Daoy (cell line): ENCODE measurements around the gene TMEM244. TPM values are rescaled to one million over a fixed set of nuclear protein-coding genes. Genes with fewer than 3 reads are reported as not detected.
A peak's percentile ranks its signal among the peaks of the same experiment; 100 is the strongest.
"Not testable (repeated sequence)": the region's sequence is repeated elsewhere in the genome, so short reads cannot be mapped to it uniquely, and the experiment has no call there.

Source experiments
- DNase-seq: peaks from one replicate; pipeline ENCODE4 v3.0.0-alpha.2; 2015; ENCODE audit warnings: low read depth
- total RNA-seq: library from RNA; depleted of rRNA; stranded (reverse); fragments of >200 nt; shearing (Covaris generic); gene quantifications from 2 replicates; pipeline ENCODE4 v1.2.3, GENCODE V29; 2014; rRNA removed

The TMEM244 gene
- total RNA-seq, result 2.7 TPM in 1 of 2 replicates, not detected in the other

- peak; percentile 41 for DNase-seq
Observed at GRCh38 chr6:129860908-129861665, at the start of gene TMEM244. Gene TMEM244, minus strand, starts transcription at chr6:129861315. Its CDS starts 127 bp downstream, at chr6:129861188.

- DNase-seq, result no peak
Observed at GRCh38 chr6:129908858-129909257, 47.7 kb upstream of the TMEM244 start.

GRCh38 chr6:129908356-129908755 is 47.2 kb upstream of the TMEM244 start:
- no peak for DNase-seq

DNA sequence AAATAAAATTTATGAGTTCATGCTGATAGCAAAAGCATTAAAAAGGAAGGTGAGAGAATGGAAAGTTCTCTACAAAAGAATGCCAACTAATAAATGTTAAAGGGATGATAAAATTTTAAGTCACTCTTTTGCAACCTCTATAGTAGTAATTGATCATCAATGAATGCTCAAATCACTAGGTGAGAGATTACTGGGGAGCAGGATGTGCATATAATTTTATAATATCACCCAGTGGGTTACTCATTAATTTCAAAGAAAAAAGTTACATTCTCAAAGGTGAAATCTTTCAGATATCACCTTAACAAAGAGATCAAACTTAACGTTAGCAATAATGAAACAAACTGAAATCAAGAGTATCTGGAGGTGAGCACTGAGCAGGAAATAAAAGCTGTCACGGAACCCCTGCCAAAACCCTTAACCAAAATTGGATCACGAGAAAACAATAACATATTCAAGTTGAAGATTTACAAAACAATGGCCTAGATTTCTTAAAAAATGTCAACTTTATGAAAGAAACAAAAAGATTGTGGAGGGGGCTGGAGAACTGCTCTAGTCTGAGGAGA is 45.5 kb upstream of the TMEM244 start:
- no peak for DNase-seq

GRCh38 chr6:129903082-129903481 is 42.0 kb upstream of the TMEM244 start:
- no peak for DNase-seq

- no peak for DNase-seq
Observed at GRCh38 chr6:129902681-129903080, 41.6 kb upstream of the TMEM244 start.

- peak; percentile 9 for DNase-seq
Observed at GRCh38 chr6:129901910-129902309, 40.8 kb upstream of the TMEM244 start.

GRCh38 chr6:129895692-129896091 is 34.6 kb upstream of the TMEM244 start:
- DNase-seq, result no peak

- DNase-seq, result no peak
Observed at GRCh38 chr6:129894921-129895320, 33.8 kb upstream of the TMEM244 start.

- DNase-seq, result no peak
Observed at GRCh38 chr6:129893640-129894039, 32.5 kb upstream of the TMEM244 start.

- peak; percentile 42 for DNase-seq
Observed at GRCh38 chr6:129890701-129891100, 29.6 kb upstream of the TMEM244 start.

GRCh38 chr6:129890164-129890563 is 29.0 kb upstream of the TMEM244 start:
- DNase-seq, result peak; percentile 71

- DNase-seq, result peak; percentile 83
Observed at GRCh38 chr6:129889580-129889979, 28.5 kb upstream of the TMEM244 start.

DNA sequence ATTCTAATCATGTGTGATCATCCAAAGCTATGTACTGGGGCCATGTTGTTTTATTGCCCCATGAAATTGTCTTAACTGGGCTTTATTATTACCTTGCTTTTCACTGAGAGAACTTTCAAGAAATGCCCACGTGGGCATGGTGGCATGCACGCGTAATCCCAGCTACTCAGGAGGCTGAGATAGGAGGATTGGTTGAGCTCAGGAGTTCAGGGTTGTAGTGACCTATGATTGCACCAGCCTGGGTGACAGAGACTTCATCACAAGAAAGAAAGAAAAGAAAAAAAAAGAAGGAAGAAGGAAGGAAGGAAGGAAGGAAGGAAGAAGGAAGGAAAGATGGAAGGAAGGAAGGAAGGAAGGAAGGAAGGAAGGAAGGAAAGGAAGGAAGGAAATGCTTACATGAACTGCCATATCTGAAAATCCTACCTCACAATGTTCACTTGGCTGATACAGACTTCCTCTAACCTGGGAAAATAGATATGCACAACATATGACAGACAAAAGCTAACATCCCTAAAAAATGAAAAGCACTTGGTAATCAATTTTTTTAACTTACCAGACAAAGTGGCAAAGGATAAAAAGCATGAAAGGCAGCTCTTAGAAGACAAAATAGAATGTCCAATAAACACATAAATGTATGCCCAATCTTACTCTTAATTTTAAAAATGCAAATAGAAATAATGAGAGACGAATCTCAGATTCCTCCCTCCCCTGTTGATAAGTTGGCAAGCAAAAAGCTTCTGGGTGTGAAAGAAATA is 25.5 kb upstream of the TMEM244 start:
- DNase-seq, result no peak

- no peak for DNase-seq
Observed at GRCh38 chr6:129884211-129884610, 23.1 kb upstream of the TMEM244 start.

- no peak for DNase-seq
Observed at GRCh38 chr6:129882510-129883023, 21.5 kb upstream of the TMEM244 start.

GRCh38 chr6:129877894-129878293 is 16.8 kb upstream of the TMEM244 start:
- not testable (repeated sequence) for DNase-seq

- DNase-seq, result no peak
Observed at GRCh38 chr6:129875610-129876520, 14.8 kb upstream of the TMEM244 start.

GRCh38 chr6:129874837-129875236 is 13.7 kb upstream of the TMEM244 start:
- DNase-seq, result no peak

DNA sequence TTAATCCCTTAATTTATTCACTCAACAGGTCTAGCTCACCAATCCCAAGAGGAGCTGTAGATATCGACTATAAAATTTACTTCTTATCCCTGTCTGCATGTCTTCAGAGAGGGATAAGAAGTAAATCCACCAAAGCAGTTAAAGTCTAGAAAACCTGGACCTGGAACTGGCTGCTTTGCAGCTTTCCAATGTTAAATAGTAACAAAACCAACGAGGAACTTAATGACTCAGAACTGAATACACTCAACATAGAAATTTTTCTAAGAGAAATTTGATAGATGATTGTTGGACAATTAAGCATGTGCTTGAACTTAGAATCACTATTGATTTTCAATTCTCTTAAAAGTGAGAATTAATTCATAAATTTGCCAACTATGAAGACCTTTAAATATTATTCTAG is 11.5 kb upstream of the TMEM244 start:
- no peak for DNase-seq

GRCh38 chr6:129871221-129871620 is 10.1 kb upstream of the TMEM244 start:
- no peak for DNase-seq
